HAP-1 (cell line): Measurements from ENCODE around the gene FAM118B.

Experiments
- DNase-seq, 2 experiments: peaks; one replicate each; pipeline ENCODE4 v3.0.0-alpha.2; 2016 to 2020; ENCODE audit warnings: low spot score in 2 of 2
- H3K27me3 ChIP-seq: fragments of 250-450 bp; sonication (Bioruptor Pico); 2 replicates; pipeline ENCODE4 v1.5.1; 2020; ENCODE audit warnings: low read depth, mild to moderate bottlenecking, moderate library complexity
- H3K36me3 ChIP-seq: fragments of 250-450 bp; sonication (Bioruptor Pico); replicated peaks from 2 replicates; pipeline ENCODE4 v1.5.1; 2020; ENCODE audit warnings: mild to moderate bottlenecking
- H3K4me1 ChIP-seq: fragments of 250-450 bp; sonication (Bioruptor Pico); 2 replicates; pipeline ENCODE4 v1.5.1; 2020; ENCODE audit warnings: mild to moderate bottlenecking
- H3K4me3 ChIP-seq: fragments of 250-450 bp; sonication (Bioruptor Pico); 2 replicates; pipeline ENCODE4 v1.5.1; 2020; ENCODE audit warnings: mild to moderate bottlenecking, moderate library complexity
- H3K9me3 ChIP-seq: fragments of 250-450 bp; sonication (Bioruptor Pico); 2 replicates; pipeline ENCODE4 v1.5.1; 2020; ENCODE audit warnings: mild to moderate bottlenecking, moderate library complexity
- in situ Hi-C: fragments of 300-500 bp; cut with MboI; formaldehyde crosslinking; loops from 3 replicates; pipeline ENCODE4 v1.14.3; 2020; ENCODE audit warnings: low sequenced_read_pairs, inconsistent platforms, mixed read lengths

The FAM118B gene

GRCh38 chr11:126256216-126256615, 44.6 kb downstream of the FAM118B start:
- Histone ChIP-seq H3K9me3 (no peaks in the 10 kb centered on the region), H3K4me3 (no peak overlapping the region), H3K27me3 (no peaks in the 10 kb centered on the region), H3K4me1 (no peaks in the 10 kb centered on the region), H3K36me3 (peaks cover 20% of the 10 kb centered on the region)
- DNase-seq: no peak
- in situ Hi-C loops: no loop called here

- no peak overlapping the region for H3K4me3 ChIP-seq
- no peaks in the 10 kb centered on the region for H3K4me1 ChIP-seq
- DNase-seq: no peak
- peaks cover 28% of the 10 kb centered on the region for H3K36me3 ChIP-seq
- H3K9me3 ChIP-seq: no peaks in the 10 kb centered on the region
- H3K27me3 ChIP-seq: no peaks in the 10 kb centered on the region
- in situ Hi-C loops: no loop called here
These were observed 45.6 kb downstream of the FAM118B start for GRCh38 chr11:126257144-126257543.

GRCh38 chr11:126257764-126258163, 46.2 kb downstream of the FAM118B start:
- no peak overlapping the region for H3K4me3 ChIP-seq
- H3K4me1 ChIP-seq: no peaks in the 10 kb centered on the region
- H3K36me3 ChIP-seq: peaks cover 34% of the 10 kb centered on the region
- H3K9me3 ChIP-seq: no peaks in the 10 kb centered on the region
- DNase-seq: no peak
- no peaks in the 10 kb centered on the region for H3K27me3 ChIP-seq
- in situ Hi-C loops: no loop called here

GRCh38 chr11:126262216-126262615, 50.6 kb downstream of the FAM118B start:
- Histone ChIP-seq H3K4me1 (no peaks in the 10 kb centered on the region), H3K27me3 (no peaks in the 10 kb centered on the region), H3K36me3 (peaks cover 69% of the 10 kb centered on the region), H3K4me3 (no peak overlapping the region), H3K9me3 (no peaks in the 10 kb centered on the region)
- in situ Hi-C loops: no loop called here
- DNase-seq: no peak

- Histone ChIP-seq H3K4me1 (peaks cover 5% of the 10 kb centered on the region; the same call in 1 of the 2 replicates), H3K27me3 (no peaks in the 10 kb centered on the region), H3K9me3 (no peaks in the 10 kb centered on the region), H3K36me3 (peaks cover 72% of the 10 kb centered on the region), H3K4me3 (no peak overlapping the region)
- in situ Hi-C loops: no loop called here
- DNase-seq: no peak
These were observed 51.9 kb downstream of the FAM118B start for GRCh38 chr11:126263489-126263888.

GRCh38 chr11:126265811-126266210, 54.2 kb downstream of the FAM118B start:
- no peaks in the 10 kb centered on the region for H3K9me3 ChIP-seq
- no peak overlapping the region for H3K4me3 ChIP-seq
- H3K27me3 ChIP-seq: no peaks in the 10 kb centered on the region
- peaks cover 66% of the 10 kb centered on the region for H3K36me3 ChIP-seq
- H3K4me1 ChIP-seq: peaks cover 14% of the 10 kb centered on the region
- in situ Hi-C loops: no loop called here
- DNase-seq: no peak

GRCh38 chr11:126267650-126268049, 56.1 kb downstream of the FAM118B start:
- no peaks in the 10 kb centered on the region for H3K27me3 ChIP-seq
- H3K4me1 ChIP-seq: peaks cover 14% of the 10 kb centered on the region
- in situ Hi-C loops: no loop called here
- no peak for DNase-seq
- no peaks in the 10 kb centered on the region for H3K9me3 ChIP-seq
- peaks cover 53% of the 10 kb centered on the region for H3K36me3 ChIP-seq
- peak overlapping the region; percentile 99 for H3K4me3 ChIP-seq

- Histone ChIP-seq H3K4me1 (peaks cover 14% of the 10 kb centered on the region), H3K9me3 (no peaks in the 10 kb centered on the region), H3K27me3 (no peaks in the 10 kb centered on the region), H3K4me3 (peak overlapping the region; percentile 99), H3K36me3 (peaks cover 53% of the 10 kb centered on the region)
- DNase-seq: no peak
- in situ Hi-C loops: no loop called here
These were observed 56.8 kb downstream of the FAM118B start for GRCh38 chr11:126268361-126268707.

GRCh38 chr11:126268708-126269579, 57.4 kb downstream of the FAM118B start, which contains the start of the genes FOXRED1 and SRPRA:
Gene FOXRED1, plus strand, starts transcription at chr11:126269154. Its CDS starts 53 bp downstream, at chr11:126269207.
Gene SRPRA, minus strand, starts transcription at chr11:126268895. Its CDS starts 91 bp downstream, at chr11:126268804.
- peaks cover 14% of the 10 kb centered on the region for H3K4me1 ChIP-seq
- DNase-seq: peak; percentile 97 to 100
- no peaks in the 10 kb centered on the region for H3K27me3 ChIP-seq
- in situ Hi-C loops: no loop called here
- H3K9me3 ChIP-seq: no peaks in the 10 kb centered on the region
- peak within 1 kb of the TSS; percentile 99 for H3K4me3 ChIP-seq
- H3K36me3 ChIP-seq: peaks cover 53% of the 10 kb centered on the region

- no peaks in the 10 kb centered on the region for H3K27me3 ChIP-seq
- no peak for DNase-seq
- no peak overlapping the region for H3K4me3 ChIP-seq
- peaks cover 39% of the 10 kb centered on the region for H3K36me3 ChIP-seq
- in situ Hi-C loops: no loop called here
- no peaks in the 10 kb centered on the region for H3K9me3 ChIP-seq
- H3K4me1 ChIP-seq: peaks cover 6% of the 10 kb centered on the region
These were observed 65.7 kb downstream of the FAM118B start for GRCh38 chr11:126277322-126277721.

- Histone ChIP-seq H3K36me3 (peaks cover 35% of the 10 kb centered on the region), H3K27me3 (no peaks in the 10 kb centered on the region), H3K9me3 (no peaks in the 10 kb centered on the region), H3K4me1 (peaks cover 9% of the 10 kb centered on the region), H3K4me3 (no peak overlapping the region)
- no peak for DNase-seq
- in situ Hi-C loops: no loop called here
These were observed 66.2 kb downstream of the FAM118B start for GRCh38 chr11:126277780-126278179.

GRCh38 chr11:126279191-126279590, 67.6 kb downstream of the FAM118B start:
- DNase-seq: no peak
- peaks cover 18% of the 10 kb centered on the region for H3K4me1 ChIP-seq
- H3K27me3 ChIP-seq: no peaks in the 10 kb centered on the region
- no peaks in the 10 kb centered on the region for H3K9me3 ChIP-seq
- peaks cover 21% of the 10 kb centered on the region for H3K36me3 ChIP-seq
- in situ Hi-C loops: no loop called here
- no peak overlapping the region for H3K4me3 ChIP-seq

- Histone ChIP-seq H3K27me3 (no peaks in the 10 kb centered on the region), H3K36me3 (peaks cover 12% of the 10 kb centered on the region), H3K9me3 (no peaks in the 10 kb centered on the region), H3K4me1 (peaks cover 24% of the 10 kb centered on the region), H3K4me3 (no peak overlapping the region)
- DNase-seq: no peak
- in situ Hi-C loops: no loop called here
These were observed 69.0 kb downstream of the FAM118B start for GRCh38 chr11:126280595-126280994.

- in situ Hi-C loops: no loop called here
- Histone ChIP-seq H3K9me3 (no peaks in the 10 kb centered on the region), H3K4me1 (peaks cover 26% of the 10 kb centered on the region), H3K27me3 (no peaks in the 10 kb centered on the region), H3K4me3 (no peak overlapping the region), H3K36me3 (peaks cover 11% of the 10 kb centered on the region)
- DNase-seq: no peak
These were observed 69.7 kb downstream of the FAM118B start for GRCh38 chr11:126281245-126281644.
